Activated T-helper 1 cell treated with anti-CD3 and anti-CD28 coated beads, Interleukin-12 subunit alpha, Interleukin-12 subunit beta, Interleukin-2, Interleukin-4 antibody, amounts not matched to agents 30 ng/mL and 10 ng/mL and 1 ng/mL, durations not matched to agents 14 hours and 24 hours and 36 hours (primary cell): ENCODE results near the gene EXTL2. TPM values are rescaled to one million over a fixed set of nuclear protein-coding genes. Genes with fewer than 3 reads are reported as not detected.
"Not testable (repeated sequence)": the region's sequence is repeated elsewhere in the genome, so short reads cannot be mapped to it uniquely, and the experiment has no call there.

Experiments used
- DNase-seq: peaks from one replicate; pipeline ENCODE4 v3.0.0; 2021; ENCODE audit warnings: low spot score
- H3K27ac Mint-ChIP-seq: one replicate; pipeline ENCODE4 v1.8.0; 2021; ENCODE audit warnings: mild to moderate bottlenecking, mixed read lengths
- H3K27me3 Mint-ChIP-seq: one replicate; pipeline ENCODE4 v1.8.0; 2022; ENCODE audit warnings: mild to moderate bottlenecking, moderate library complexity, mixed read lengths; ENCODE audit not compliant: insufficient read depth
- H3K36me3 Mint-ChIP-seq: one replicate; pipeline ENCODE4 v1.8.0; 2021; ENCODE audit warnings: low read depth, mixed read lengths
- H3K4me1 Mint-ChIP-seq: one replicate; pipeline ENCODE4 v1.8.0; 2021; ENCODE audit warnings: low read depth, mixed read lengths
- H3K4me3 Mint-ChIP-seq: one replicate; pipeline ENCODE4 v1.8.0; 2021; ENCODE audit warnings: mild to moderate bottlenecking, moderate library complexity, mixed read lengths
- H3K9me3 Mint-ChIP-seq: one replicate; pipeline ENCODE4 v1.8.0; 2021; ENCODE audit warnings: mixed read lengths
- intact Hi-C: fragments of 100-400 bp; cut with micrococcal nuclease; formaldehyde crosslinking; loops from one replicate; pipeline ENCODE4 v1.15.1; 2024
- total RNA-seq: library from RNA; stranded (reverse); gene quantifications from 2 replicates; pipeline ENCODE4 v1.2.3, GENCODE V29; 2022

The EXTL2 gene
- total RNA-seq, 1 donor from 2014 or later, result 2.6 TPM

- H3K9me3 Mint-ChIP-seq, result no peaks in the 10 kb centered on the region
- H3K4me1 Mint-ChIP-seq, result no peaks in the 10 kb centered on the region
- H3K27me3 Mint-ChIP-seq, result peaks cover 7% of the 10 kb centered on the region
- no peak for DNase-seq
- intact Hi-C loops, result loop anchor here (1.0 kb wide), 1 partner anchor 32 kb away; no protein-coding TSS in a partner anchor
- H3K27ac Mint-ChIP-seq, result no peak overlapping the region
- H3K36me3 Mint-ChIP-seq, result no peaks in the 10 kb centered on the region
- no peak overlapping the region for H3K4me3 Mint-ChIP-seq
These were observed 58.5 kb downstream of the EXTL2 start for GRCh38 chr1:100835866-100836842.

DNA sequence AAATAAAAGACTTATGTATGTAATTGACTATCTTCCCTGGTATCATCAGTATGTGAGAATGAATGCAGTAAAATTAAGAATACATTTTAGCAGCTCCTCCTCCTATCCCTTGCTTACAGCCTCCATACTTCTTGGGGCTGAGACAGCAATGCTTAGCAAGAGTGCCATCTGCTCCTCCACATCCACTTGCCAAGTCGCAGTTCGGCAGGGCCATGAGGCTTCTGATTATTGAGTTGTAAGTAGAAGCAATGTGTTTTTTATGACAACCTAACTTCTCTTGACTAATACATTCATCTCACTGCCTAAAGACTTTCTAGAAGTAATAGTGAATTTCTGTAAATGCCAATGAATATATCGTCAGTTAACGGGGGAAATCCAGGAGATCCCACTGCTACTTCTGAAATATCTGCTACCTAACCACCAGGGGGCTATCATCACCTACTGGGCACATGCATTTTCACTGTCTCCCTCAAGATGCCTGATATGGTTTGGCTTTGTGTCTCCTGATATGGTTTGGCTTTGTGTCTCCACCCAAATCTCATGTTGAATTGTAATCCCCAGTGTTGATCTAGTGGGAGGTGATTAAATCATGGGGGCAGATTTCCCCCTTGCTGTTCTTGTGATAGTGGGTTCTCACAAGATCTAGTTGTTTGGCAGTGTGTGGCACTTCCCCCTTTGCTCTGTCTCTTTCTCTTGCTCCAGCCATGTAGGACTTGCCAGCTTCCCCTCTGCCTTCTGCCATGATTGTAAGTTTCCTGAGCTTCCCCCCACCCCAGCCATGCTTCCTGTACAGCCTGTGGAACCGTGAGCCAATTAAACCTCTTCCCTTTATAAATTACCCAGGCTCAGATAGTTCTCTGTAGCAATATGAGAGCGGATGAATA, 59.6 kb downstream of the EXTL2 start:
- intact Hi-C loops, result loop anchor here (1.0 kb wide), 1 partner anchor 33 kb away; no protein-coding TSS in a partner anchor
- Mint-ChIP-seq H3K27me3 (peaks cover 5% of the 10 kb centered on the region), H3K36me3 (no peaks in the 10 kb centered on the region), H3K4me1 (no peaks in the 10 kb centered on the region), H3K9me3 (no peaks in the 10 kb centered on the region), H3K4me3 (no peak overlapping the region), H3K27ac (no peak overlapping the region)
- DNase-seq, result no peak

DNA sequence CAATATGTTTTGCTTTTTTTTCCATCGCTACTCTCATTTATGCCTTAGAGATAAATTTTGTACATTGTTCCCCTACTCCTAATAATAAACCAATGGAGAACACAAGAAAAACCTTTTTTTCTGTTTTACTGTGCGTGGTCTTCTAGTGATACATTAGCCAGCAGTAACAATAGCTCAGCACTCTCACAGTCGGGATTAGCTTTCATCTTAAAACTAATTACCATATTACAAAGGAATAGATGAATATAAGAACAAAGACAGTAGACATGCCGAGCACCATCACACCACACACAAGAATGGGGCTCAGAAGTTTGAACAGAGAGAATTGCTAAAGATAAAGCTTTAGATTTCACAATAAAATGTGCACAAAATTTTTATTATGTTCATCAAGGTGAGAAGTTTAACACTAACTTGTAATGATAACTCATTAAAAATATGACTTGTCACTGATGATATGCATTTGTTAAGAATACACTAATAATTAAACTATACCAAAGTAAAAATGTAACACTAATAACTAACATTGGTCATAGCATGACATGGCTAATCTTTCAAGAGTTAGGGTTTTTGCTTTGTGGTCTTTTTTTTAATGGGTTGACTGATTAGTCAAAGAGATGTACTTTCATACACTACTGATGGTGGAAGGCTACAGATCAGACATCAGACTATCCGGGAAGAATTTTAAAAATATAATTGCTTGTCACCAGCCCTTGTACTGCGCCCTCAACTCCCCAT, 61.8 kb downstream of the EXTL2 start:
- no peaks in the 10 kb centered on the region for H3K9me3 Mint-ChIP-seq
- DNase-seq, result no peak
- intact Hi-C loops, result no loop called here
- H3K27ac Mint-ChIP-seq, result no peak overlapping the region
- H3K36me3 Mint-ChIP-seq, result no peaks in the 10 kb centered on the region
- no peaks in the 10 kb centered on the region for H3K4me1 Mint-ChIP-seq
- no peak overlapping the region for H3K4me3 Mint-ChIP-seq
- H3K27me3 Mint-ChIP-seq, result peaks cover 6% of the 10 kb centered on the region

DNA sequence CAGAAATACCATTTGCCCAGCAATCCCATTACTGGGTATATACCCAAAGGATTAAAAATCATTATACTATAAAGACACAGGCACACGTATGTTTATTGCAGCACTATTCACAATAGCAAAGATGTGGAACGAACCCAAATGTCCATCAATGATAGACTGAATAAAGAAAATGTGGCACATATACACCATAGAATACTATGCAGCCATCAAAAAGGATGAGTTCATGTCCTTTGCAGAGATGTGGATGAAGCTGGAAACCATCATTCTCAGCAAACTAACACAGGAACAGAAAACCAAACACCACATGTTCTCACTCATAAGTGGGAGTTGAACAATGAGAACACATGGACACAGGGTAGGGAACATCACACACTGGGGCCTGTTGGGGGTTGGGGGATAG, 69.0 kb downstream of the EXTL2 start:
- DNase-seq, H3K9me3 Mint-ChIP-seq, H3K36me3 Mint-ChIP-seq, H3K4me1 Mint-ChIP-seq, H3K4me3 Mint-ChIP-seq, intact Hi-C loops, H3K27ac Mint-ChIP-seq: not testable (repeated sequence)
- H3K27me3 Mint-ChIP-seq, result peaks cover 14% of the 10 kb centered on the region

Other genes with a start within 250 kb of the EXTL2 start
- gene VCAM1, start 175.1 kb downstream of the EXTL2 start, total RNA-seq, result 0.10 TPM in 1 of 2 replicates, not detected in the other
- 42.6 and 51.2 TPM in 2 replicates for gene SLC30A7, start 1.2 kb upstream of the EXTL2 start, total RNA-seq
- 31.7 and 32.2 TPM in 2 replicates for gene DPH5, start 130.9 kb upstream of the EXTL2 start, total RNA-seq